IPS DF 6.9 (cell line): ENCODE measurements around the gene ASB18.
"Not testable (repeated sequence)": the region's sequence is repeated elsewhere in the genome, so short reads cannot be mapped to it uniquely, and the experiment has no call there.

ENCODE experiments used
- DNase-seq: peaks from one replicate; pipeline ENCODE4 v3.0.0-alpha.2; 2013; ENCODE audit warnings: low read depth, low spot score
- H3K27ac ChIP-seq: one replicate; pipeline ENCODE4 v1.5.1; 2013; ENCODE audit warnings: low read length, control low read depth
- H3K27me3 ChIP-seq: 2 replicates; pipeline ENCODE4 v1.6.1; 2013; ENCODE audit warnings: mild to moderate bottlenecking, low read length; ENCODE audit not compliant: control insufficient read depth, insufficient read depth
- H3K36me3 ChIP-seq: 2 replicates; pipeline ENCODE4 v1.6.1; 2013; ENCODE audit warnings: low read length; ENCODE audit not compliant: control insufficient read depth, insufficient read depth
- H3K4me1 ChIP-seq: 2 replicates; pipeline ENCODE4 v1.6.1; 2013; ENCODE audit warnings: low read length; ENCODE audit not compliant: control insufficient read depth, insufficient read depth
- H3K4me3 ChIP-seq: 2 replicates; pipeline ENCODE4 v1.5.1; 2013; ENCODE audit warnings: mild to moderate bottlenecking, low read length
- H3K9me3 ChIP-seq: 2 replicates; pipeline ENCODE4 v1.6.1; 2013; ENCODE audit warnings: low read length, inconsistent platforms; ENCODE audit not compliant: control insufficient read depth, insufficient read depth
- WGBS: extraction: QIAGEN DNeasy Blood & Tissue Kit; methylation state at CpG from one replicate; pipeline ENCODE4 v1.1.7; 2013; ENCODE audit warnings: mixed read lengths, missing lambda C conversion rate; ENCODE audit not compliant: insufficient read length, insufficient coverage; 5-methylcytosine and 5-hydroxymethylcytosine counted together

Gene ASB18

GRCh38 chr2:236286873-236287545 lies 22.8 kb upstream of the ASB18 start:
- Histone ChIP-seq H3K27ac (no peak overlapping the region), H3K4me3 (no peak overlapping the region), H3K4me1 (no peaks in the 10 kb centered on the region), H3K9me3 (peaks cover 1% of the 10 kb centered on the region; the same call in 1 of the 2 replicates), H3K36me3 (no peaks in the 10 kb centered on the region), H3K27me3 (no peaks in the 10 kb centered on the region)
- no CpG with 5 or more reads among the region's 7 CpGs for WGBS
- DNase-seq = no peak

- Histone ChIP-seq H3K27ac (no peak overlapping the region), H3K27me3 (no peaks in the 10 kb centered on the region), H3K4me3 (no peak overlapping the region), H3K4me1 (no peaks in the 10 kb centered on the region), H3K36me3 (no peaks in the 10 kb centered on the region), H3K9me3 (peaks cover 1% of the 10 kb centered on the region; the same call in 1 of the 2 replicates)
- WGBS = no CpG with 5 or more reads among the region's 1 CpG
- no peak for DNase-seq
Observed at GRCh38 chr2:236284208-236284607, 20.0 kb upstream of the ASB18 start.

GRCh38 chr2:236282406-236282805 lies 18.2 kb upstream of the ASB18 start:
- Histone ChIP-seq H3K27ac (no peak overlapping the region), H3K4me1 (no peaks in the 10 kb centered on the region), H3K27me3 (no peaks in the 10 kb centered on the region), H3K36me3 (no peaks in the 10 kb centered on the region), H3K4me3 (no peak overlapping the region), H3K9me3 (peaks cover 1% of the 10 kb centered on the region; the same call in 1 of the 2 replicates)
- DNase-seq = no peak
- WGBS = no CpG with 5 or more reads among the region's 1 CpG

- Histone ChIP-seq H3K27ac (no peak overlapping the region), H3K9me3 (peaks cover 1% of the 10 kb centered on the region; the same call in 1 of the 2 replicates), H3K27me3 (no peaks in the 10 kb centered on the region), H3K4me3 (no peak overlapping the region), H3K4me1 (no peaks in the 10 kb centered on the region), H3K36me3 (no peaks in the 10 kb centered on the region)
- DNase-seq = no peak
- no CpG with 5 or more reads among the region's 3 CpGs for WGBS
Observed at GRCh38 chr2:236281423-236281822, 17.2 kb upstream of the ASB18 start.

GRCh38 chr2:236273126-236273525 lies 8.9 kb upstream of the ASB18 start:
- no peaks in the 10 kb centered on the region for H3K27me3 ChIP-seq
- H3K4me1 ChIP-seq = no peaks in the 10 kb centered on the region
- no peak overlapping the region for H3K27ac ChIP-seq
- DNase-seq = no peak
- no peaks in the 10 kb centered on the region for H3K36me3 ChIP-seq
- WGBS = no CpG with 5 or more reads among the region's 3 CpGs
- no peak overlapping the region for H3K4me3 ChIP-seq
- no peaks in the 10 kb centered on the region for H3K9me3 ChIP-seq

- Histone ChIP-seq H3K36me3 (no peaks in the 10 kb centered on the region), H3K4me3 (no peak overlapping the region), H3K4me1 (no peaks in the 10 kb centered on the region), H3K27ac (no peak overlapping the region), H3K27me3 (no peaks in the 10 kb centered on the region), H3K9me3 (no peaks in the 10 kb centered on the region)
- no CpG with 5 or more reads among the region's 5 CpGs for WGBS
- DNase-seq = no peak
Observed at GRCh38 chr2:236271851-236272250, 7.6 kb upstream of the ASB18 start.

GRCh38 chr2:236269876-236270275 lies 5.7 kb upstream of the ASB18 start:
- H3K4me1 ChIP-seq, H3K27ac ChIP-seq, H3K9me3 ChIP-seq, DNase-seq, H3K27me3 ChIP-seq, H3K4me3 ChIP-seq, H3K36me3 ChIP-seq: not testable (repeated sequence)

GRCh38 chr2:236265675-236266074 lies 1.5 kb upstream of the ASB18 start:
- no peak overlapping the region for H3K4me3 ChIP-seq
- H3K27me3 ChIP-seq = no peaks in the 10 kb centered on the region
- no peaks in the 10 kb centered on the region for H3K9me3 ChIP-seq
- no peak overlapping the region for H3K27ac ChIP-seq
- no peaks in the 10 kb centered on the region for H3K36me3 ChIP-seq
- no peak for DNase-seq
- H3K4me1 ChIP-seq = no peaks in the 10 kb centered on the region; the same call in 1 of the 2 replicates

- H3K4me1 ChIP-seq = no peaks in the 10 kb centered on the region; the same call in 1 of the 2 replicates
- H3K36me3 ChIP-seq = no peaks in the 10 kb centered on the region
- H3K4me3 ChIP-seq = no peak overlapping the region
- DNase-seq = no peak
- no CpG with 5 or more reads among the region's 7 CpGs for WGBS
- no peaks in the 10 kb centered on the region for H3K27me3 ChIP-seq
- H3K27ac ChIP-seq = no peak overlapping the region
- H3K9me3 ChIP-seq = no peaks in the 10 kb centered on the region
Observed at GRCh38 chr2:236262238-236262637, 2.0 kb downstream of the ASB18 start.

GRCh38 chr2:236261452-236261851 lies 2.8 kb downstream of the ASB18 start:
- Histone ChIP-seq H3K9me3 (no peaks in the 10 kb centered on the region), H3K4me1 (no peaks in the 10 kb centered on the region; the same call in 1 of the 2 replicates), H3K27me3 (no peaks in the 10 kb centered on the region), H3K36me3 (no peaks in the 10 kb centered on the region), H3K4me3 (no peak overlapping the region), H3K27ac (no peak overlapping the region)
- WGBS = no CpG with 5 or more reads among the region's 7 CpGs
- no peak for DNase-seq

- DNase-seq = no peak
- Histone ChIP-seq H3K27me3 (no peaks in the 10 kb centered on the region), H3K4me1 (no peaks in the 10 kb centered on the region; the same call in 1 of the 2 replicates), H3K27ac (no peak overlapping the region), H3K9me3 (no peaks in the 10 kb centered on the region), H3K36me3 (no peaks in the 10 kb centered on the region), H3K4me3 (no peak overlapping the region)
- WGBS = no CpG with 5 or more reads among the region's 6 CpGs
Observed at GRCh38 chr2:236259371-236259770, 4.8 kb downstream of the ASB18 start.
